Measurements from ENCODE around the gene CNTNAP2.
"Not testable (repeated sequence)": the region's sequence is repeated elsewhere in the genome, so short reads cannot be mapped to it uniquely, and the experiment has no call there.

Gene CNTNAP2

GRCh38 chr7:147779949-147780348, 1663.3 kb downstream of the CNTNAP2 start:
- TF ChIP-seq CTCF (IDR thresholded peaks at IDR 0.05; ENCODE audit: insufficient read depth, low read length, poor library complexity, severe bottlenecking) (no peak), EZH2phosphoT487 (conservative IDR thresholded peaks at IDR 0.05; ENCODE audit: low read length) (no peak)
- no peak overlapping the region for H3K27ac ChIP-seq (ENCODE audit: low read depth, low read length)
- no peaks in the 10 kb centered on the region for H3K36me3 ChIP-seq (ENCODE audit: low read length)
- H2AFZ ChIP-seq (ENCODE audit: low read depth, low read length, severe bottlenecking), result no peak overlapping the region
- H3K4me3 ChIP-seq (ENCODE audit: insufficient read depth, low read length, poor library complexity, severe bottlenecking), result no peak overlapping the region
- no peak overlapping the region for H3K9ac ChIP-seq (ENCODE audit: low read length)
- H3K9me2 ChIP-seq (replicated peaks; ENCODE audit: insufficient read depth, low read length), result no peaks in the 10 kb centered on the region
- no peaks in the 10 kb centered on the region for H4K20me1 ChIP-seq (ENCODE audit: low read depth, low read length)
- no peaks in the 10 kb centered on the region for H3K79me2 ChIP-seq (ENCODE audit: insufficient read depth, low read length)
- H3F3A ChIP-seq (ENCODE audit: insufficient read depth), result no peaks in the 10 kb centered on the region
- H3K4me2 ChIP-seq (ENCODE audit: low read depth, low read length, poor library complexity, severe bottlenecking), result no peak overlapping the region
- H3K27me3 ChIP-seq (ENCODE audit: low read length), result no peaks in the 10 kb centered on the region
- no peaks in the 10 kb centered on the region for H3K9me3 ChIP-seq (ENCODE audit: insufficient read depth, low read length)

GRCh38 chr7:147796581-147796980, 1680.0 kb downstream of the CNTNAP2 start:
- H3K79me2 ChIP-seq (ENCODE audit: insufficient read depth, low read length), result no peaks in the 10 kb centered on the region
- no peak overlapping the region for H3K4me2 ChIP-seq (ENCODE audit: low read depth, low read length, poor library complexity, severe bottlenecking)

GRCh38 chr7:147798001-147798400, 1681.4 kb downstream of the CNTNAP2 start:
- H3K4me2 ChIP-seq (ENCODE audit: low read depth, low read length, poor library complexity, severe bottlenecking), result no peak overlapping the region
- TF ChIP-seq CTCF (IDR thresholded peaks at IDR 0.05; ENCODE audit: insufficient read depth, low read length, poor library complexity, severe bottlenecking) (no peak), EZH2phosphoT487 (conservative IDR thresholded peaks at IDR 0.05; ENCODE audit: low read length) (no peak)

More at GRCh38 chr7:147796581-147796980, 1680.0 kb downstream of the CNTNAP2 start:
- H3K27me3 ChIP-seq (ENCODE audit: low read length), result no peaks in the 10 kb centered on the region; the same call in 1 of the 2 replicates
- no peak overlapping the region for H3K4me3 ChIP-seq (ENCODE audit: insufficient read depth, low read length, poor library complexity, severe bottlenecking)
- no peaks in the 10 kb centered on the region for H3K9me3 ChIP-seq (ENCODE audit: insufficient read depth, low read length)
- H3F3A ChIP-seq (ENCODE audit: insufficient read depth), result no peaks in the 10 kb centered on the region
- H3K36me3 ChIP-seq (ENCODE audit: low read length), result no peaks in the 10 kb centered on the region
- H3K27ac ChIP-seq (ENCODE audit: low read depth, low read length), result no peak overlapping the region
- no peak overlapping the region for H2AFZ ChIP-seq (ENCODE audit: low read depth, low read length, severe bottlenecking)
- H3K9ac ChIP-seq (ENCODE audit: low read length), result no peak overlapping the region
- no peak for TF ChIP-seq EZH2phosphoT487 (conservative IDR thresholded peaks at IDR 0.05; ENCODE audit: low read length)
- no peak for TF ChIP-seq CTCF (IDR thresholded peaks at IDR 0.05; ENCODE audit: insufficient read depth, low read length, poor library complexity, severe bottlenecking)
- H3K9me2 ChIP-seq (replicated peaks; ENCODE audit: insufficient read depth, low read length), result no peaks in the 10 kb centered on the region
- H4K20me1 ChIP-seq (ENCODE audit: low read depth, low read length), result no peaks in the 10 kb centered on the region

GRCh38 chr7:147801762-147802161, 1685.2 kb downstream of the CNTNAP2 start:
- not testable (repeated sequence) for H3K79me2 ChIP-seq (ENCODE audit: insufficient read depth, low read length); H3K4me2 ChIP-seq (ENCODE audit: low read depth, low read length, poor library complexity, severe bottlenecking); H3K9me3 ChIP-seq (ENCODE audit: insufficient read depth, low read length); H3K27me3 ChIP-seq (ENCODE audit: low read length); H3F3A ChIP-seq (ENCODE audit: insufficient read depth); H3K9me2 ChIP-seq (replicated peaks; ENCODE audit: insufficient read depth, low read length); H4K20me1 ChIP-seq (ENCODE audit: low read depth, low read length); H3K9ac ChIP-seq (ENCODE audit: low read length); H3K36me3 ChIP-seq (ENCODE audit: low read length); H2AFZ ChIP-seq (ENCODE audit: low read depth, low read length, severe bottlenecking); H3K4me3 ChIP-seq (ENCODE audit: insufficient read depth, low read length, poor library complexity, severe bottlenecking); H3K27ac ChIP-seq (ENCODE audit: low read depth, low read length)

More at GRCh38 chr7:147798001-147798400, 1681.4 kb downstream of the CNTNAP2 start:
- H3K9me3 ChIP-seq (ENCODE audit: insufficient read depth, low read length), result no peaks in the 10 kb centered on the region
- H3K9me2 ChIP-seq (replicated peaks; ENCODE audit: insufficient read depth, low read length), result no peaks in the 10 kb centered on the region
- H3K4me3 ChIP-seq (ENCODE audit: insufficient read depth, low read length, poor library complexity, severe bottlenecking), result no peak overlapping the region
- H3K27me3 ChIP-seq (ENCODE audit: low read length), result no peaks in the 10 kb centered on the region; the same call in 1 of the 2 replicates
- no peaks in the 10 kb centered on the region for H3K79me2 ChIP-seq (ENCODE audit: insufficient read depth, low read length)
- H4K20me1 ChIP-seq (ENCODE audit: low read depth, low read length), result no peaks in the 10 kb centered on the region
- no peaks in the 10 kb centered on the region for H3F3A ChIP-seq (ENCODE audit: insufficient read depth)
- no peak overlapping the region for H3K9ac ChIP-seq (ENCODE audit: low read length)
- no peak overlapping the region for H3K27ac ChIP-seq (ENCODE audit: low read depth, low read length)
- no peaks in the 10 kb centered on the region for H3K36me3 ChIP-seq (ENCODE audit: low read length)
- no peak overlapping the region for H2AFZ ChIP-seq (ENCODE audit: low read depth, low read length, severe bottlenecking)
